Fibroblast of pulmonary artery (primary cell): Measurements from ENCODE around the gene KIF25.

Source experiments
- DNase-seq: peaks from one replicate; pipeline ENCODE4 v3.0.0-alpha.2; 2010; ENCODE audit warnings: low read depth
- H3K4me3 ChIP-seq: replicated peaks from 2 replicates; pipeline ENCODE4 v1.5.1; 2011; ENCODE audit warnings: low read depth, mild to moderate bottlenecking, control low read depth, low read length, moderate library complexity
- TF ChIP-seq, protein P1 (sequence below): IDR thresholded peaks from 2 replicates; pipeline ENCODE4 v1.5.1; 2011; ENCODE audit warnings: mild to moderate bottlenecking, control low read depth, low read length, inconsistent platforms; ENCODE audit errors: missing control alignments

KIF25 gene

DNA sequence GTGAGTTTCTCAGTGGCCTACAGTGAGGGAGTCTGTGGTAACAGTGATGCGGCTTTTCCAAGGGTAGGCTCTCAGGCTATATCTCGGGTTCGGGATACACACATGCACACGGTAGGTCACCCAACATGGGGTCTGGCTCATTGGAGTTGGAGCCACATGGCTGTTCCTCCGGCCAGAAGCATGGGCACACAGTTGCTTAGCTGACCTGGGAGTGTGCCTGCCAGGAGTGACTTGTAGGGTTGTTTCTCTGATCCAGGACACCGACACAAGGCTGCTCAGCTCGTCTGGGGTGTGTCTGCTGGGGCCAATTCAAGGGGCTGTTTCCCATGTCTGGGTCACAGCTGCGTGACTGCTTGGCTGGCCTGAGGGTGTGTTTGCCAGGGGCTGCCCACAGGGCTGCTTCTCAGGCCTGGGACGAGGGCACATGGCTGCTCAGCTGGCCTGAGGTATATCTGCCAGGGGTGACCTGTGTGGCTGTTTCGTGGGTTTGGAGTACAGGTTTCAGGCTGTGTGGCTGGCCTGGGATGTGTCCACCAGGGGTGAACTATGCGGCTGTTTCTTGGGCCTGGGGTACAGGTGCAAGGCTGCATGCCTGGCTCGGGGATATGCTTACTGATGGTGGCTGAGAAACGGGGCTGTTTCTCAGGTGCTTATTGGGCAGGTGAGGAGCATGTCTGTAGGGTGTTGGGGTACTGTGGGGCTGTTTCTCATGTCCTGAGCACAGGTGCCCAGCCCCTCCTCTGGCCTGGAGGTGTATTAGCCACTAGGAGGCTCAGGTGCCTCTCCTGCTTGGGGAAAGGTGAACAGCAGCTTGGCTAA is 15.2 kb downstream of the KIF25 start:
- TF ChIP-seq, protein P1, sequence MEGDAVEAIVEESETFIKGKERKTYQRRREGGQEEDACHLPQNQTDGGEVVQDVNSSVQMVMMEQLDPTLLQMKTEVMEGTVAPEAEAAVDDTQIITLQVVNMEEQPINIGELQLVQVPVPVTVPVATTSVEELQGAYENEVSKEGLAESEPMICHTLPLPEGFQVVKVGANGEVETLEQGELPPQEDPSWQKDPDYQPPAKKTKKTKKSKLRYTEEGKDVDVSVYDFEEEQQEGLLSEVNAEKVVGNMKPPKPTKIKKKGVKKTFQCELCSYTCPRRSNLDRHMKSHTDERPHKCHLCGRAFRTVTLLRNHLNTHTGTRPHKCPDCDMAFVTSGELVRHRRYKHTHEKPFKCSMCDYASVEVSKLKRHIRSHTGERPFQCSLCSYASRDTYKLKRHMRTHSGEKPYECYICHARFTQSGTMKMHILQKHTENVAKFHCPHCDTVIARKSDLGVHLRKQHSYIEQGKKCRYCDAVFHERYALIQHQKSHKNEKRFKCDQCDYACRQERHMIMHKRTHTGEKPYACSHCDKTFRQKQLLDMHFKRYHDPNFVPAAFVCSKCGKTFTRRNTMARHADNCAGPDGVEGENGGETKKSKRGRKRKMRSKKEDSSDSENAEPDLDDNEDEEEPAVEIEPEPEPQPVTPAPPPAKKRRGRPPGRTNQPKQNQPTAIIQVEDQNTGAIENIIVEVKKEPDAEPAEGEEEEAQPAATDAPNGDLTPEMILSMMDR: no peak
- no peak overlapping the region for H3K4me3 ChIP-seq
- DNase-seq: no peak

GRCh38 chr6:168013250-168013915 is 15.9 kb downstream of the KIF25 start:
- no peak for DNase-seq
- no peak overlapping the region for H3K4me3 ChIP-seq
- TF ChIP-seq, protein P1: no peak

DNA sequence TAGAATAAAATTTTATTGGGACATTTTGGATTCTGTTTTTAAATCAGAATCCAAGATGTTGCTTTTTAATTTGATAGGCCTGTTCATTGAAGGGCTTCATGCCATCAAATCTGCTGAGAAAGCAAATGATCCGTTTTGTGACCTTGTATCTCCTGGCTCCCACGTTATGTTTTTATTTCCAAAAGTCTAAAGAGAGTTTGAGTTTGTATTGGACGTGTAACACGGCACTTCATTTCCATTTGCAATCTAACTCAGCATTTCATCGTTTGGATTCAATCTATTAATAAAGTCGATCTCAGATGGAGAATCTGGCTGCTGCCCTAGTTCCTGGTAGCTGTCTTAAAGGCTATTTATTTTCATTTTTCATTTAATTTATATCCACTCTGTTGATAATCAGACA is 17.0 kb downstream of the KIF25 start:
- TF ChIP-seq, protein P1: no peak
- no peak for DNase-seq
- no peak overlapping the region for H3K4me3 ChIP-seq

DNA sequence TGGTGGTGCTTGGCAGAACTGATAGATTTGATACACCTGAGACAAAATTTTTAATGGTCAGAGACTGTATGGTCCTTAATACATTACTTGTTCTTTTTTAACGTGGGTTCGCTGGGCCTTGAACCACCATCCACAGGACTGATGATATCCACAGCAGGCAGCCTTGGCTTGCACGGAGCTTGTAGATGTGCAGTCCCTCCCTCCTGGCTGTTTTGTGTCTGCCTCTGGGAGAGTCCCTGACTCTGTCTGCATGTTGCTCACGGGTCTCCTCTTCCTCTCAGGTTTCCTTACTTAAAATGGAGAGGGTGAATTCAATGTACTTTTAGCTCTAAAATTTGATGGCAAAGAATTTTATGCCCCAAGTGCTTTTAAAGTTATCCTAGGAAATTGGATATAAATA is 17.5 kb downstream of the KIF25 start:
- DNase-seq: no peak
- TF ChIP-seq, protein P1: no peak
- H3K4me3 ChIP-seq: no peak overlapping the region

GRCh38 chr6:168015482-168016175 is 18.2 kb downstream of the KIF25 start:
- DNase-seq: no peak
- H3K4me3 ChIP-seq: no peak overlapping the region
- TF ChIP-seq, protein P1: no peak

DNA sequence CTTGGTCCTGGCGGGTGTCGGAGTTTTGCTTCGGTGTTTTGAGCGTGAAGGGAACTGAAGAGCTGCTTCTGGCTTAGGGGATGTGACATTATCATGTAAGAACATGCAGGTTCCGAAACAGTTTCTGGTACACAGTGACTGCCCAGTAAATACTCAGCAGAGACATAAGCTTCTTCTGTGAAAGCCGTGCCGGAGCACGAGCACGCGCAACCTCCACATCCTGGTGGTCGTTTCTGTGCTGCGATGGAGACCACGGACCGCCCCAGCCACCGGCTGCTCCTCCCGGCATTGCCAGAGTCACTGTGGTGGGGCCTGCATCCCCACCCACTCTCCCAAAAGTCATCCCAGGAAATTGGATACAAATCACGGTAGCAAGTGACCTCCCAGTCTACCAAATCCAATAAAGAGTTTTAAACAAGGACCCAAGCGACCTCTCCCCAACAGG is 18.7 kb downstream of the KIF25 start:
- TF ChIP-seq, protein P1: no peak
- H3K4me3 ChIP-seq: no peak overlapping the region

More for the DNA sequence above, 18.7 kb downstream of the KIF25 start:
- no peak for DNase-seq
